Breast epithelium (tissue), 4 donors: ENCODE data around the gene PSD2. TPM values are rescaled to one million over a fixed set of nuclear protein-coding genes. Genes with fewer than 3 reads are reported as not detected.

ENCODE experiments used
- DNase-seq, 2 donors: peaks; one replicate each; pipeline ENCODE4 v3.0.0-alpha.2; 2019; ENCODE audit warnings: low spot score in 2 of 2
- H3K27ac ChIP-seq, 2 donors: fragments of 200-600 bp; sonication (generic) in 1 of 2; one replicate each; pipeline ENCODE4 v1.5.1; 2016 to 2019; ENCODE audit warnings: mild to moderate bottlenecking in 1 of 2
- H3K27me3 ChIP-seq, 2 donors: fragments of 200-600 bp; sonication (generic) in 1 of 2; one replicate each; pipeline versions ENCODE4 v1.5.1 to v1.6.0; 2017 to 2019; ENCODE audit warnings: control low read depth in 1 of 2, mild to moderate bottlenecking in 1 of 2
- H3K36me3 ChIP-seq: fragments of 200-600 bp; one replicate; pipeline ENCODE4 v1.5.1; 2019
- H3K4me1 ChIP-seq, 2 donors: fragments of 200-600 bp; sonication (generic); one replicate each; pipeline ENCODE4 v1.5.1; 2016 to 2019; ENCODE audit warnings: control low read depth in 1 of 2
- H3K4me3 ChIP-seq, 3 donors: fragments of 200-600 bp; sonication (generic); 1 replicate in 2 of 3; 2 replicates in 1 of 3; pipeline ENCODE4 v1.5.1; 2016 to 2019; ENCODE audit warnings: mild to moderate bottlenecking in 3 of 3, moderate library complexity in 2 of 3
- H3K9me3 ChIP-seq, 2 donors: fragments of 200-600 bp; sonication (generic) in 1 of 2; one replicate each; pipeline ENCODE4 v1.5.1; 2016 to 2019; ENCODE audit warnings: control low read depth in 1 of 2
- CTCF ChIP-seq, 3 donors: fragments of 450-650 bp; IDR thresholded peaks; one replicate each; pipeline ENCODE4 v1.5.1; 2016 to 2017; ENCODE audit warnings: antibody characterized with exemption in 3 of 3, mild to moderate bottlenecking in 3 of 3, moderate library complexity in 3 of 3
- POLR2A ChIP-seq: fragments of 450-650 bp; IDR thresholded peaks from one replicate; pipeline ENCODE4 v1.6.1; 2016; ENCODE audit warnings: antibody characterized with exemption, mild to moderate bottlenecking, moderate library complexity
- POLR2AphosphoS5 ChIP-seq, 3 donors: sonication (generic); formaldehyde crosslinking; IDR thresholded peaks; one replicate each; pipeline ENCODE4 v1.6.1; 2017; ENCODE audit warnings: antibody characterized with exemption in 3 of 3
- intact Hi-C: fragments of 100-400 bp; cut with DNase I; formaldehyde crosslinking; loops from one replicate; pipeline ENCODE4 v1.15.1; 2023; ENCODE audit warnings: low total_unique reads
- total RNA-seq, 3 donors: library from RNA; depleted of rRNA; stranded (reverse); fragments of >200 nt; gene quantifications; one replicate each; pipeline ENCODE4 v1.1.0, GENCODE V29; 2016

PSD2 gene
- total RNA-seq, 3 donors from 2014 or later, result 0.66 to 1.8 TPM; not detected in 1

- no peak overlapping the region for H3K4me3 ChIP-seq
- intact Hi-C loops, result loop anchor here (10.0 kb wide), 1 partner anchor 166 kb away; no protein-coding TSS in a partner anchor
- peaks cover 18 to 20% of the 10 kb centered on the region in 2 donors for H3K27me3 ChIP-seq
- no peaks in the 10 kb centered on the region for H3K9me3 ChIP-seq
- no peaks in the 10 kb centered on the region for H3K36me3 ChIP-seq
- H3K27ac ChIP-seq, result no peak overlapping the region
- TF ChIP-seq POLR2A, result no peak
- no peak for TF ChIP-seq CTCF (IDR thresholded peaks at IDR 0.05)
- TF ChIP-seq POLR2AphosphoS5 (IDR thresholded peaks at IDR 0.05), result no peak
- no peak for DNase-seq
- H3K4me1 ChIP-seq, result peaks cover 6 to 7% of the 10 kb centered on the region in 2 donors
Measured at GRCh38 chr5:139798883-139799282, 3.3 kb downstream of the PSD2 start.

GRCh38 chr5:139799359-139799758, 3.8 kb downstream of the PSD2 start:
- Histone ChIP-seq H3K9me3 (no peaks in the 10 kb centered on the region), H3K4me3 (no peak overlapping the region), H3K27me3 (peaks cover 18 to 20% of the 10 kb centered on the region in 2 donors), H3K4me1 (peaks cover 6 to 7% of the 10 kb centered on the region in 2 donors), H3K36me3 (no peaks in the 10 kb centered on the region), H3K27ac (no peak overlapping the region)
- intact Hi-C loops, result loop anchor here (10.0 kb wide), 1 partner anchor 165 kb away; no protein-coding TSS in a partner anchor
- TF ChIP-seq POLR2AphosphoS5 (IDR thresholded peaks at IDR 0.05) (no peak), CTCF (IDR thresholded peaks at IDR 0.05) (no peak), POLR2A (no peak)
- no peak for DNase-seq

GRCh38 chr5:139803978-139804377, 8.4 kb downstream of the PSD2 start:
- no peaks in the 10 kb centered on the region for H3K27me3 ChIP-seq
- H3K27ac ChIP-seq, result no peak overlapping the region
- DNase-seq, result no peak
- TF ChIP-seq CTCF (IDR thresholded peaks at IDR 0.05) (no peak), POLR2AphosphoS5 (IDR thresholded peaks at IDR 0.05) (no peak)
- H3K4me1 ChIP-seq, result no peaks in the 10 kb centered on the region
- no peaks in the 10 kb centered on the region for H3K9me3 ChIP-seq
- H3K36me3 ChIP-seq, result no peaks in the 10 kb centered on the region
- H3K4me3 ChIP-seq, result no peak overlapping the region
- intact Hi-C loops, result no loop called here

- no peak for DNase-seq
- no peaks in the 10 kb centered on the region for H3K9me3 ChIP-seq
- H3K4me3 ChIP-seq, result no peak overlapping the region
- TF ChIP-seq POLR2A (no peak), POLR2AphosphoS5 (IDR thresholded peaks at IDR 0.05) (no peak), CTCF (IDR thresholded peaks at IDR 0.05) (no peak)
- no peaks in the 10 kb centered on the region for H3K27me3 ChIP-seq
- H3K4me1 ChIP-seq, result no peaks in the 10 kb centered on the region
- H3K27ac ChIP-seq, result no peak overlapping the region
- intact Hi-C loops, result no loop called here
- H3K36me3 ChIP-seq, result no peaks in the 10 kb centered on the region
Measured at GRCh38 chr5:139804800-139805397, 9.3 kb downstream of the PSD2 start.

GRCh38 chr5:139805545-139805944, 9.9 kb downstream of the PSD2 start:
- Histone ChIP-seq H3K27me3 (no peaks in the 10 kb centered on the region), H3K4me3 (no peak overlapping the region), H3K27ac (no peak overlapping the region), H3K9me3 (no peaks in the 10 kb centered on the region), H3K4me1 (no peaks in the 10 kb centered on the region), H3K36me3 (no peaks in the 10 kb centered on the region)
- intact Hi-C loops, result no loop called here
- no peak for TF ChIP-seq CTCF (IDR thresholded peaks at IDR 0.05)
- TF ChIP-seq POLR2AphosphoS5 (IDR thresholded peaks at IDR 0.05), result no peak
- TF ChIP-seq POLR2A, result no peak
- DNase-seq, result no peak
